HEK293 (cell line): ENCODE data around the gene TIPRL.

Experiments used
- CTCF ChIP-seq: fragments of 450-650 bp; formaldehyde crosslinking; IDR thresholded peaks from 2 replicates; pipeline ENCODE4 v1.5.1; 2016; ENCODE audit warnings: missing biosample characterization, missing genetic modification characterization
- GLI4 ChIP-seq: fragments of 450-650 bp; formaldehyde crosslinking; IDR thresholded peaks from 2 replicates; pipeline ENCODE4 v1.5.1; 2016; ENCODE audit warnings: missing biosample characterization, missing genetic modification characterization
- REST ChIP-seq: fragments of 450-650 bp; formaldehyde crosslinking; IDR thresholded peaks from 2 replicates; pipeline ENCODE4 v1.5.1; 2016; ENCODE audit warnings: missing biosample characterization, missing genetic modification characterization
- TCF7L2 ChIP-seq: IDR thresholded peaks from 2 replicates; pipeline ENCODE4 v1.6.1; 2011; ENCODE audit warnings: low read depth, mild to moderate bottlenecking, inconsistent platforms, low read length, moderate library complexity, borderline replicate concordance
- ZBTB26 ChIP-seq: fragments of 450-650 bp; formaldehyde crosslinking; optimal IDR thresholded peaks from 2 replicates; pipeline ENCODE3; 2016; ENCODE audit warnings: missing biosample characterization, mild to moderate bottlenecking, missing genetic modification characterization
- ZFP37 ChIP-seq: fragments of 450-650 bp; formaldehyde crosslinking; IDR thresholded peaks from 2 replicates; pipeline ENCODE4 v1.5.1; 2016; ENCODE audit warnings: missing biosample characterization, missing genetic modification characterization
- ZNF174 ChIP-seq: fragments of 450-650 bp; formaldehyde crosslinking; IDR thresholded peaks from 2 replicates; pipeline ENCODE4 v1.5.0; 2017; ENCODE audit warnings: missing biosample characterization, mild to moderate bottlenecking, missing genetic modification characterization
- ZNF544 ChIP-seq: fragments of 450-650 bp; formaldehyde crosslinking; IDR thresholded peaks from 2 replicates; pipeline ENCODE4 v1.5.0; 2017; ENCODE audit warnings: missing biosample characterization, missing genetic modification characterization
- ZNF621 ChIP-seq: fragments of 450-650 bp; formaldehyde crosslinking; IDR thresholded peaks from 2 replicates; pipeline ENCODE4 v1.5.1; 2017; ENCODE audit warnings: missing biosample characterization, missing genetic modification characterization

DNA sequence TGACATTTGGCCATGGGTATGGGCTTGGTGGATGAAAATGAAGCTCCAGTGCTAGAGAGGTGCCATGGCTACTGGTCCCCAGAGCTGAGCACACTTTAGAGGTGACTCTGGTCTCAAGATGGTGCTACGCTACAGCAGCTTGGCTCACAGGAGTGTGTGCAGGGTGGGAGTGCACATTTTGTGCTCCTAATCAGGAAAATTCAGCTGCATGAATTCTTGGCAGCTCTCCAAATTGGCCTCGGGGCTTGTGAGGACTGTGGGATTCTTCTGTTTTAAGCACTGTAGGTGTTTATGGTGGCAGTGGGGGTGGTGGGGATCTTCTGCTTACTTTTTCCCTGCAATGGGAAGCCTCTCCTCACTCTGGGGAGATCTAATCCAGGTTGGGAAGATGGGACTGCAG, 17.3 kb upstream of the TIPRL start:
- no peak for TF ChIP-seq ZNF174 (tag by site-specific recombination)
- TF ChIP-seq ZNF544 (tag by site-specific recombination) = no peak
- no peak for TF ChIP-seq ZBTB26 (tag by site-specific recombination)
- no peak for TF ChIP-seq REST (tag by site-specific recombination)
- no peak for TF ChIP-seq CTCF (tag by site-specific recombination)
- TF ChIP-seq GLI4 (tag by site-specific recombination) = no peak
- TF ChIP-seq TCF7L2 = no peak
- TF ChIP-seq ZNF621 (tag by site-specific recombination) = no peak
- no peak for TF ChIP-seq ZFP37 (tag by site-specific recombination)
